ENCODE results near the gene DIS3L. TPM values are rescaled to one million over a fixed set of nuclear protein-coding genes. Genes with fewer than 3 reads are reported as not detected.
A peak's percentile ranks its signal among the peaks of the same experiment; 100 is the strongest.
"Not testable (repeated sequence)": the region's sequence is repeated elsewhere in the genome, so short reads cannot be mapped to it uniquely, and the experiment has no call there.

The DIS3L gene
- total and polyA plus RNA-seq, 2 donors = 22.6 to 53.1 TPM

GRCh38 chr15:66288551-66289185 lies 4.7 kb upstream of the DIS3L start:
- Histone ChIP-seq H3K27ac (ENCODE audit: low read depth) (no peak overlapping the region), H3K4me3 (ENCODE audit: low read depth, low read length) (no peak overlapping the region), H3K4me1 (ENCODE audit: insufficient read depth) (no peaks in the 10 kb centered on the region), H3K36me3 (ENCODE audit: insufficient read depth) (no peaks in the 10 kb centered on the region)
- DNase-seq (ENCODE audit: extremely low spot score) = no peak
- WGBS = 49% methylated on average over 6 of the region's 6 CpGs

- no peak overlapping the region for H3K27ac ChIP-seq (ENCODE audit: low read depth)
- no peak for DNase-seq (ENCODE audit: extremely low spot score)
- WGBS = 96% methylated on average over 3 of the region's 3 CpGs
- no peaks in the 10 kb centered on the region for H3K4me1 ChIP-seq (ENCODE audit: insufficient read depth)
- H3K4me3 ChIP-seq (ENCODE audit: low read depth, low read length) = no peak overlapping the region
- no peaks in the 10 kb centered on the region for H3K36me3 ChIP-seq (ENCODE audit: insufficient read depth)
Measured at GRCh38 chr15:66290007-66290406, 3.4 kb upstream of the DIS3L start.

GRCh38 chr15:66290518-66290917 lies 2.9 kb upstream of the DIS3L start:
- Histone ChIP-seq H3K4me3 (ENCODE audit: low read depth, low read length) (no peak overlapping the region), H3K36me3 (ENCODE audit: insufficient read depth) (no peaks in the 10 kb centered on the region), H3K4me1 (ENCODE audit: insufficient read depth) (no peaks in the 10 kb centered on the region), H3K27ac (ENCODE audit: low read depth) (no peak overlapping the region)
- DNase-seq (ENCODE audit: extremely low spot score) = no peak

- Histone ChIP-seq H3K4me1 (ENCODE audit: insufficient read depth) (no peaks in the 10 kb centered on the region), H3K36me3 (ENCODE audit: insufficient read depth) (no peaks in the 10 kb centered on the region), H3K27ac (ENCODE audit: low read depth) (no peak overlapping the region), H3K4me3 (ENCODE audit: low read depth, low read length) (no peak overlapping the region)
- no peak for DNase-seq (ENCODE audit: extremely low spot score)
- 76% methylated on average over 6 of the region's 6 CpGs for WGBS
Measured at GRCh38 chr15:66291816-66292570, 1.4 kb upstream of the DIS3L start.

- Histone ChIP-seq H3K36me3 (ENCODE audit: insufficient read depth) (no peaks in the 10 kb centered on the region), H3K4me3 (ENCODE audit: low read depth, low read length) (peak overlapping the region; percentile 87), H3K4me1 (ENCODE audit: insufficient read depth) (no peaks in the 10 kb centered on the region), H3K27ac (ENCODE audit: low read depth) (peak overlapping the region; percentile 72)
- DNase-seq (ENCODE audit: extremely low spot score) = no peak
- 16% methylated on average over 22 of the region's 22 CpGs for WGBS
Measured at GRCh38 chr15:66292571-66293418, 573 bp upstream of the DIS3L start.

GRCh38 chr15:66294157-66294931 lies 976 bp downstream of the DIS3L start:
- no peak for DNase-seq (ENCODE audit: extremely low spot score)
- Histone ChIP-seq H3K4me3 (ENCODE audit: low read depth, low read length) (peak overlapping the region; percentile 87), H3K4me1 (ENCODE audit: insufficient read depth) (no peaks in the 10 kb centered on the region), H3K27ac (ENCODE audit: low read depth) (peak overlapping the region; percentile 85), H3K36me3 (ENCODE audit: insufficient read depth) (no peaks in the 10 kb centered on the region)
- WGBS = 3% methylated on average over 16 of the region's 16 CpGs

- Histone ChIP-seq H3K4me1 (ENCODE audit: insufficient read depth) (no peaks in the 10 kb centered on the region), H3K27ac (ENCODE audit: low read depth) (no peak overlapping the region), H3K4me3 (ENCODE audit: low read depth, low read length) (no peak overlapping the region), H3K36me3 (ENCODE audit: insufficient read depth) (no peaks in the 10 kb centered on the region)
- no peak for DNase-seq (ENCODE audit: extremely low spot score)
- WGBS = 35% methylated on average over 3 of the region's 3 CpGs
Measured at GRCh38 chr15:66294932-66295235, 1.5 kb downstream of the DIS3L start.

- no peaks in the 10 kb centered on the region for H3K4me1 ChIP-seq (ENCODE audit: insufficient read depth)
- WGBS = 69% methylated on average over 5 of the region's 5 CpGs
- no peak overlapping the region for H3K4me3 ChIP-seq (ENCODE audit: low read depth, low read length)
Measured at GRCh38 chr15:66296186-66296585, 2.8 kb downstream of the DIS3L start.

GRCh38 chr15:66298803-66299251 lies 5.5 kb downstream of the DIS3L start:
- H3K4me1 ChIP-seq (ENCODE audit: insufficient read depth) = no peaks in the 10 kb centered on the region
- H3K4me3 ChIP-seq (ENCODE audit: low read depth, low read length) = no peak overlapping the region
- 65% methylated on average over 4 of the region's 4 CpGs for WGBS
- H3K36me3 ChIP-seq (ENCODE audit: insufficient read depth) = no peaks in the 10 kb centered on the region
- H3K27ac ChIP-seq (ENCODE audit: low read depth) = no peak overlapping the region
- no peak for DNase-seq (ENCODE audit: extremely low spot score)

More at GRCh38 chr15:66296186-66296585, 2.8 kb downstream of the DIS3L start:
- Histone ChIP-seq H3K36me3 (ENCODE audit: insufficient read depth) (no peaks in the 10 kb centered on the region), H3K27ac (ENCODE audit: low read depth) (no peak overlapping the region)
- no peak for DNase-seq (ENCODE audit: extremely low spot score)

- Histone ChIP-seq H3K4me1 (ENCODE audit: insufficient read depth) (no peaks in the 10 kb centered on the region), H3K4me3 (ENCODE audit: low read depth, low read length) (no peak overlapping the region), H3K36me3 (ENCODE audit: insufficient read depth) (no peaks in the 10 kb centered on the region), H3K27ac (ENCODE audit: low read depth) (no peak overlapping the region)
- no peak for DNase-seq (ENCODE audit: extremely low spot score)
- 94% methylated on average over 5 of the region's 5 CpGs for WGBS
Measured at GRCh38 chr15:66302489-66303278, 9.3 kb downstream of the DIS3L start.

- H3K27ac ChIP-seq (ENCODE audit: low read depth); H3K4me1 ChIP-seq (ENCODE audit: insufficient read depth); H3K36me3 ChIP-seq (ENCODE audit: insufficient read depth); H3K4me3 ChIP-seq (ENCODE audit: low read depth, low read length); DNase-seq (ENCODE audit: extremely low spot score): not testable (repeated sequence)
- WGBS = 60% methylated on average over 10 of the region's 10 CpGs
Measured at GRCh38 chr15:66304425-66304824, 11.1 kb downstream of the DIS3L start.

GRCh38 chr15:66306381-66306780 lies 13.0 kb downstream of the DIS3L start:
- DNase-seq (ENCODE audit: extremely low spot score) = no peak
- WGBS = 84% methylated on average over 3 of the region's 3 CpGs
- Histone ChIP-seq H3K4me1 (ENCODE audit: insufficient read depth) (no peaks in the 10 kb centered on the region), H3K36me3 (ENCODE audit: insufficient read depth) (peaks cover 1% of the 10 kb centered on the region), H3K4me3 (ENCODE audit: low read depth, low read length) (no peak overlapping the region), H3K27ac (ENCODE audit: low read depth) (no peak overlapping the region)

- H3K4me1 ChIP-seq (ENCODE audit: insufficient read depth) = no peaks in the 10 kb centered on the region
- no peak overlapping the region for H3K27ac ChIP-seq (ENCODE audit: low read depth)
- H3K36me3 ChIP-seq (ENCODE audit: insufficient read depth) = peaks cover 1% of the 10 kb centered on the region
- no peak overlapping the region for H3K4me3 ChIP-seq (ENCODE audit: low read depth, low read length)
- WGBS = 93% methylated on average over 3 of the region's 3 CpGs
- DNase-seq (ENCODE audit: extremely low spot score) = no peak
Measured at GRCh38 chr15:66308531-66308930, 15.2 kb downstream of the DIS3L start.

Measured in urinary bladder (tissue), 4 donors.